D721Med (cell line): ENCODE measurements around the gene FADS1.

Source experiments
- DNase-seq: peaks from one replicate; pipeline ENCODE4 v3.0.0; 2011; ENCODE audit warnings: low spot score; ENCODE audit not compliant: insufficient read length
- FAIRE-seq: peaks from 2 replicates; lab custom pipeline; 2011; peaks lifted over from hg19 to GRCh38; lab: Jason Lieb, UNC
- CTCF ChIP-seq: IDR thresholded peaks from 2 replicates; pipeline ENCODE4 v1.5.1; 2012; ENCODE audit warnings: mild to moderate bottlenecking, control low read depth; ENCODE audit not compliant: insufficient read depth; ENCODE audit errors: missing control alignments

The FADS1 gene

DNA sequence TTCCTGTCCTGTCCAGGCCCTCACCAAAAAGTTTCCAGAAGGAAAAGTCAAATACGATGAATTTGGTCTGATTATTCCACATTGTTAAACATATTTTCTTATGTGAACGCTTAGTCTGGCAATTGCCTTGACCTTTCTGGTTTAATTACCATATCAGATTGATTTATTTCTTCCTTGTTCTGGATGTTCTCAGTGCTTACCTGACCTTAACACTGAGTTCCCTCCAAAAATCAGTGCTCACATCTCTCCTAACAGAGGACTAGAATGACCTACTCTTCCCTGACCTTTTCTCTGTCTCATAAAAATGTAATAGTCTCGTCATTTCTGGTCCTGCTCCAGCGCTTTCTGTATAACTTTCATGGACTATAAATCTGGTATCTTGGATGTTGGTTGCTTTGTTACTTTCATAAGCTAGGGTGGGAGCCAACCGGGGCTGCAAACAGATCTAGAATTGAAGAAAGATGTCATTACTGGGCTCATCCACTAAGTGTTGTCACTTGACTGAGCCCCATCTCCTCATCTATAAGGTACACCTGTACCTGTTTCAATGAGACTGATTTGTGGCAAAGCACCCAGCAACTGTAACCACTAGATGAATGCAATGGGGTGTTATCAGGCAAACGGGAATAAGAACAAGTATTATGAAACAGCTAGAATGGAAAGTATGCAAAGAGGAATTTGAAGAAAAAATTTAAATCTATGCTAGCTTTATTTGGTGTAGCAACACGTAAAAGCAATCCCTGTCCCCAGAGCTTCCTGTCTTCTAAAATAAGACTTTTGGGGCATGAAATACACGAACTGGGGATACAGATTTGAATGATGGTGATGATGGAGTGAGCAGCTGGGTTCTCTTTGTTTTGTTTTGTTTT is 13.7 kb upstream of the FADS1 start:
- DNase-seq (no peak), FAIRE-seq (no peak)
- TF ChIP-seq CTCF = no peak

GRCh38 chr11:61829806-61830205 is 13.0 kb upstream of the FADS1 start:
- no peak for FAIRE-seq
- DNase-seq = no peak
- no peak for TF ChIP-seq CTCF

DNA sequence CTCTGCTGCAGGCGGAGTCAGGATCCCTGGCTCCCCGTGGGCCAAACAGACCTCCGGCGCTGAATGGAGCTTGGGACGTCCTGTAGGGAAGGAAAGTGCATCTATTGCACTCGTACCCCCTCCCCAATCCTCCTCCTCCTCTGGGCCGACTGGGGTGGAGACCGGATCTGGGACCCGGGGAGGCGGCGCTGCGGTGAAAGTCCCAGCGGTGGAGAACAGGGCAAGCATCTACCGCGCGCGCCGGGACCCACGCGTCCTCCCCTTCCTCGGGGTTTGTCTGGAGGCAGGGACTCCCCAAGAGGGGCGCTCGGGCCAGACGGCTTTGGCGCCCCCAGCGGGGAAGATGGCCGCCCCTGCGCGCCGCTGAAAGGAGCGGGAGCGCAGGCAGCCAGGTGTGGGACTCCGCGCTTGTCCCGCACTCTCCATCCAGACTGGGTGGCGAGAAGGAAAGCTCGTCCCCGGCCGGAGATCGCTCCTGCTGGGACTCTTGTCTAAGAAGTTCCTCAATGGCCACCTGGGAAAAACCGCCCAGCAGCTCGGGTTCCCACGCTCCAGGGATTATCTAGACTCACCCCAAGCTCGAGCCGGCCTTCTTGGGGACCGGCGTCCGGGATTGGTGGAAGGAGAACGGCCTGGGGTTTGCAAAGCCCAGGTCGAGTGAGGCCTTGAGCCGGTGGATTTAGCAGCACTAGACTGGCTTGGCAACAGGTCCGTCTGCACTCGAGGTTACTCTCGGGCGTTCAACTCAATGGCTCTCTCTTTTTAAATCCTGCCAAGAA is 12.0 kb upstream of the FADS1 start:
- no peak for FAIRE-seq
- DNase-seq = no peak
- peak; percentile 37 for TF ChIP-seq CTCF

DNA sequence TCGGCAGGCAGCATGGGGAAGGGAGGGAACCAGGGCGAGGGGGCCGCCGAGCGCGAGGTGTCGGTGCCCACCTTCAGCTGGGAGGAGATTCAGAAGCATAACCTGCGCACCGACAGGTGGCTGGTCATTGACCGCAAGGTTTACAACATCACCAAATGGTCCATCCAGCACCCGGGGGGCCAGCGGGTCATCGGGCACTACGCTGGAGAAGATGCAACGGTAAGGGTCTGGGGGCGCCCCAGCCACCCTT is 11.5 kb upstream of the FADS1 start:
- no peak for DNase-seq
- FAIRE-seq = no peak
- TF ChIP-seq CTCF = no peak

DNA sequence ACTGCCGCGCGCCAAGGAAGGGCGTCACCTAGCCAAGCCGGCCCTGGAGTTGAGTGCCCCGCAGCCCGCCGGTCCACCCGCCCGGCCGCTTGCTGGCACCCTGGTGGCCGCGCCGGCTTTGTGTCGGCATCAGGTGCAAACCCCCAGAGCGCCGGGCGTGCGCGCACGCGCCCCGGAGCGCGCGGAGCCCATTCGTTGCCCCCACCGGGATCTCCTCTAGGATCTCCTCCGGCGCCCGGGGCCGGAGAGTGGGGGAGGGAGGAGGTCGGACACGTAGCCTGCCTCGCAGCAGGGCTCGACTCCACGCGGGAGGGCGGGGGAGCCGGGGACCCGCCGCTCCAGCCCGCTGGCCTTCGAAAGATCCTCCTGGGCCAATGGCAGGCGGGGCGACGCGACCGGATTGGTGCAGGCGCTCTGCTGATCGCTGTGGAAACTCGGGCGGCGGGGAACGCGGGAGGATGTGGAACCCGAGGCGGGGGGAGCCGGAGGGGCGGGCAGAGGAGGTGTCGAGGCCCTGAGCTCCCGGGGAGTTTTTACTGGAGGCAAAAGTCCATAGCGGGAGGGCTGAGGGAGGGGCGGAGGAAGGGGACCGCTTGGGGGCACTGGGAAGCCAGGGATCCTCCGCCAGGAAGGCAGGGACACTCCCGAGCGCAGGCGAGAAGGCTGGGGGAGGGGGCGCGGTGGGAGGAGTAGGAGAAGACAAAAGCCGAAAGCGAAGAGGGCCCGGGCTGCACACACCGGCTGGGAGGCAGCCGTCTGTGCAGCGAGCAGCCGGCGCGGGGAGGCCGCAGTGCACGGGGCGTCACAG is 11.0 kb upstream of the FADS1 start, which contains the start of gene FADS2:
FADS2 (plus strand) TSS at position 730 of the 808 bp plus-strand sequence. CDS start 91 bp downstream, outside the sequence.
- FAIRE-seq = no peak
- TF ChIP-seq CTCF = peak; percentile 3
- DNase-seq = peak; percentile 73

DNA sequence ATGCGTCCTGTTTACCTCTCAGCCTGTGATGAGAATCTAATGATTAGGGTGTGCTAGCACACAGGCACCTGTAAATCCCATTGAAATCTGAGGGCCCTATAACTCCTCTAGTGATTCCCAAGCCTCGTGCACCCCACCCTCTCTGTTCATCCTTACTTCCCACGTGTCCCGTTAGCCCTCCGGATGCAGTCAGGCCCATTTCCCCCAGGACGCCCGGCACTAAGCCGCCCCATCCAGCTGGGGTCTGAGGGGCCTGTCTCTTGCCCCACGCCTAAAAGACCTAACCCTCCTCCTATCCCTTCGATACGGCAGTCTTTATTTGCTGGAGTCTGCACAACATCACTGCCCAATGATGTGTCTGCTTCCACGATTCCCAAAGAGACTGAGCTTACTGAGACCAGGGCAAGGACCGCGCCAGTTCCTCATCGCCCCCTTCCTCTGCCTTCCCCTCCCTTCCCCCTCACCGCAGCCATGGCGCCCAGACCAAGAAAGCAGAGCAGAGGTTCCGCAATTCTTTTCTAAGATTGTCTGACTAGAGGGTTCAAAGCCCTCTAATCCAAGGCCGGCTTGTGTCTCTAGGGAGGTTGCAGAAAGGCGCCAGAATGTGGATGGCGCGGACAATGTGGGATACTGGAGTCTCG is 10.2 kb upstream of the FADS1 start:
- FAIRE-seq (no peak), DNase-seq (no peak)
- TF ChIP-seq CTCF = no peak
